HG03139 (cell line): ENCODE results near the gene NPFFR1.
"Not testable (repeated sequence)": the region's sequence is repeated elsewhere in the genome, so short reads cannot be mapped to it uniquely, and the experiment has no call there.

Experiments used
- ATAC-seq: cut with Tn5 transposase; IDR thresholded peaks from one replicate; pipeline ENCODE4 v1.9.1; 2021; ENCODE audit not compliant: unreplicated experiment

The NPFFR1 gene

DNA sequence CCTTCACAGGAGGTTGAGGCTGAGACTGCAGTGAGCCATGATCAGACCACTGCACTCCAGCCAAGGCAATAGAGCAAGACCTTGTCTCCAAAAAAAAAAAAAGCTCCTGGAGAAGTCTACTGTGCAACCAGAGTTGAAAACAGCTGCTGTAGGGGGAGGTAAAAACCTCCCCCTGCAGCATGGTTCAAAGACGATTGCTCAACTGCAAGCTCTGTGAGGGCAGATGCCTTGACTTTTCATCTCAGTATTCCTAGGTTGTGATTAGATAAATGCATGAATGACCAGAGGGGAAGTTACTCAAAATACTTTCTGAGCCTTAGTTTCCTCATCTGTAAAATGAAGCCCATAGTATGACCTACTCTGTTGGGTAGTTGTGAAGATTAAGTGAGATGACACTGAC, 25.6 kb downstream of the NPFFR1 start:
- no peak for ATAC-seq

DNA sequence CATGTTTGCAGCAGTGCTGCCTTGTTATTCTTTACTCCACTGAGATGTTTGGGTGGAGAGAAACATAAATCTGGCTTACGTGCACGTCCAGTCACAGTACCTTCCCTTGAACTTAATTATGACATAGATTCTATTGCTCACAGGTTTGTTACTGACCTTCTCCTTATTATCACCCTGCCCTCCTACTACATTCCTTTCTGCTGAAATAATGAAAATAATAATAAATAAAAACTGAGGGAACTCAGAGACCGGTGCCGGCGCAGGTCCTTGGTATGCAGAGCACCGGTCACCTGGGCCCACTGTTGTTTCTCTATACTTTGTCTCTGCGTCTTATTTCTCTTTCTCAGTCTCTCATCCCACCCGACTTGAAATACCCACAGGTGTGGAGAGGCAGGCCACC, 26.0 kb downstream of the NPFFR1 start:
- not testable (repeated sequence) for ATAC-seq

DNA sequence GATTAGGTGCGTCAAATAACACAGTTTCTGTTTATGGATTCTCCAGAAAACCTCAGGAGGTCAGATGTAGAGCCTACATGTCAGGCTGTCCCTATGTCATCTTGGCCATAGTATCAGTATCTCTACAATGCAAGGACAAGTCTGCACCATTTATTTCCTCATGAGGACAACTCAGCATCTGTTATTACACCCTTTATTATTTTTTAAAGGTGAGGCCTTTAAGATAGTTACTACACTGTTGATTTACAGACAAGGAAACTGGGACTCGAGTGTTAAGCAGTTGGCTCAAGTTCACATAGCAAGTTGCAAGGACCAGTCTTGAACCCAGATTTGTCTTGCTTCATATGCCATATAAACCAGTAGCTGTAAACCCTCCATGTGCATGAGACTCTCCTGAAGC, 27.3 kb downstream of the NPFFR1 start:
- ATAC-seq: no peak

DNA sequence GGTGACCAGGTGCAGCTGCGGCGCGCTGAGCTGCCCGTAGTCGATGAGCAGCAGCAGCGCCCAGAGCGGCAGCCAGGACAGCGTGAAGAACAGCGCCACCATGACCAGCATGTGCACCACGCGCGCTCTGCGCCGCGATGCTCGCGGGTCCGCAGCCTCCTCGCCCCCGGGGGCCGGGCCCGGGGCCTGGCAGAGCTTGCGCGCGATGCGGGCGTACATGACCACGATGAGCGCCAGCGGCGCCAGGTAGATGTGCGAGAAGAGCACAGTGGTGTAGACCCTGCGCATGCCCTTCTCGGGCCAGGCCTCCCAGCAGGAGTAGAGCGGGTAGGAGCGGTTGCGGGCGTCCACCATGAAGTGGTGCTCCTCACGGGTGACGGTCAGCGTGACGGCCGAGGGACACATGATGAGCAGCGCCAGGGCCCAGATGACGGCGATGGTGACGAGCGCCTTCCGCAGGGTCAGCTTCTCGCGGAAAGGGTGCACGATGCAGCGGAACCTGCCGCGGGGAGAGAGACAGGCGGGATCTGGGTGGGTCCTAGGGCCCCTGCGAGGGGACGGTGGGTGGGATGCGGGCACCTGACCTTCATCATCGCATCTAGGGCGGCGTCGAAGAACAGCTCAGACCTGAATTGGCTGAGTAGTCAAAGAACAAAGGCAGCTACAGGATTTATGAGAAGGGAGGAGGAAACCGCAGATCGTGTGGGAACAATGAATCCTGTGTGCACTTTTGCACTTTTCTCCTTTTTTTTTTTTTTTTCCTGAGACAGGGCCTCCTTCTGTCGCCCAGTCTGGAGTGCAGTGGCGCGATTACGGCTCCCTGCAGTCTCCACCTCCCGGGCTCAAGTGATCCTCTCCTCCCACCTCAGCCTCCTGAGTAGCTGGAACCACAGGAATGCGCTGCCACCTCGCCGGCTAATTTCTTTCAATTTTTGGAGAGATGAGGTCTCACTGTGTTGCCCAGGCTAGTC, 28.2 kb downstream of the NPFFR1 start:
- no peak for ATAC-seq

DNA sequence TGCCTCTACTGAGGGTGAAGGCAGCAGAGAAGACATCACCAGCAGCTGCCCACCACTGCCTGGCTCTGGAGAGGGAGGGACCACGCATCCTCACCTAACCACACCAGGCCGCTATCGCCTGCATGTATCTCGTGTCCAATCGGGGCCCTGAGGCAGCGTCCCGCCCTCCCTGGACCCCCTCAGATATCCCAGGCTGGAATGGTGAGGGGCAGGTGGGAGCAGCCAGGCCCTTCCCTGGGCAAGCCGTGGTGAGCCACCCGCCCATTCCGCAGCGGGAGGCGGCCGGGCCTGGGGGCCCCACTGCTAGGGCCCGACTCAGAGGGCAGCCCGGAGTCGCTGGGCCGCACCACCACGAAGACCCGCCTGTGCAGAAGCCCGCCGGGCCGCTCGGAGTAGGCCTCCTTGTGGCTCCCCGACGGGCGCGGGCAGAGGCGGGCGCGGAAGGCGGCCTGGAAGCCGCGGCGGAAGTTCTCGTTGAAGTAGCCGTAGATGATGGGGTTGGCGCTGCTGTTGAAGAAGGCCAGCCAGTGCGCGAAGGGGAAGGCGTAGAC, 29.0 kb downstream of the NPFFR1 start:
- no peak for ATAC-seq

GRCh38 chr10:70253878-70254765, 29.7 kb downstream of the NPFFR1 start:
- ATAC-seq: no peak

DNA sequence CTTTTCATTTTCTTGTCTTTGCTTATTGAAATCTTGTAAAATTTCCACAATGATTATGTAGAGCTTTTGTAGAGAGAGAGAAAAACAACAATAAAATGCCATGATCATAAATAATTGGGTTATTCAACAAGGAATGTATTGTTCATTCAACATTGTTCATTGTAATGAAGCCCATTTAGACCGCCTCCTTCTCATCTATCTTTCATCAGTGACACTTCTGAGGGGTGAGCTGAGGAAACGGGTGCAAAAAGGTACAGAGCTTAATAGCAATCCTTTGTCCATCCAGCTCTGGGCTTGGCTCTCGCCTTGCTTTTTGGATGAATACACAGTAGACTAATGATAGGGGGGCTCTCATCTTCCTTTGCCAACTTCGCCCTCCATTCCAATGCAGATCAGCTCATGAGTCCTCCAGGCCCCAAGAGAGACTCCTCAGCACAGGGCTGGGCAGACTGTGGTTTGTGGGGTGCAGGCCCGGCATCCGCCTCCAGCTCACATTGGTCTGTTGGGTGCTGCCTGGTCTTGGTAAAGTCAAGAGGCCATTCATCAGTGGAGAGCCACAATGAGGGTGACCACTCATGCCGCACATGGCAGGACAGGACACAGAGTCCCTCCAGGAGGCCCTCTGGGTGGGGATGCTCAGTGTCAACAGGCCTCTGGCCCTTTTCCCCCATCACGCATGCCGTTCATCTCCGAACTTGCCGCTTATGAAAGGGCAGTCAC, 32.7 kb downstream of the NPFFR1 start:
- no peak for ATAC-seq

DNA sequence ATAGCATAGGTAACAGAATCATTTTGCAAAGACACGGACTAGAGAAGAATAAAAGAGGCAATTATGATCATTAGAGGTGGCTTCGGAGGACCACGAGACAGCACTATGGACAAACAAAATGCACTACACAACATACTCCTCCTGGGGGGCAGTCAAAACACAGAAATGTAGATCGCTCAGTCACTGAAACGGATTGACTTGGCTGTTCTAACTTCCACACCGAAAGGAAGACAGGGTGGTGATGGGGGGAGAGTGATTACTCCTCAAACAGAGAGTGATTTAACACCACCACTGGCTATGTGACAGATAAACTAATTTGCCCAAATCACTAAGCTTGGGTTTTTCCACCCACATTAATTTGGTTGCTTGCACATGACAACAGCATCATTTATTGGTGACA, 36.4 kb downstream of the NPFFR1 start:
- no peak for ATAC-seq

DNA sequence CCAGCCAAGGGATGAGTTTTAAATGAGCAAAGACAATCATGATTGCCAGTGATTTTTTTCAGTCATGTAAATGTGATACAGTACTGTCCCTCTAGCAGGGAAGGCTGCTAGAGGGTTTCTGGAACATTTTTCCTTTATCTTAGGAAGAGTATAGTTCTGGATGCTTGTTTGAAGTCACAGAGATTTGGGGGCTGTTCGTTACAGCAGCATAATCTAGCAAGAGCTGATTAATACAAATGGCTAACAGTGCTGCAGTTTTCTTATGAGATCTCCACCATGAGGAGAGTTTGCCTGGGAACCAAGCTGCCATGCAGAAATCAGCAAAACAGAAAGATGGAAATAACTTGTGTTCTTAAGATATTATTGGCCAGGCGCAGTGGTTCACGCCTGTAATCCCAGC, 42.7 kb downstream of the NPFFR1 start:
- ATAC-seq: no peak

DNA sequence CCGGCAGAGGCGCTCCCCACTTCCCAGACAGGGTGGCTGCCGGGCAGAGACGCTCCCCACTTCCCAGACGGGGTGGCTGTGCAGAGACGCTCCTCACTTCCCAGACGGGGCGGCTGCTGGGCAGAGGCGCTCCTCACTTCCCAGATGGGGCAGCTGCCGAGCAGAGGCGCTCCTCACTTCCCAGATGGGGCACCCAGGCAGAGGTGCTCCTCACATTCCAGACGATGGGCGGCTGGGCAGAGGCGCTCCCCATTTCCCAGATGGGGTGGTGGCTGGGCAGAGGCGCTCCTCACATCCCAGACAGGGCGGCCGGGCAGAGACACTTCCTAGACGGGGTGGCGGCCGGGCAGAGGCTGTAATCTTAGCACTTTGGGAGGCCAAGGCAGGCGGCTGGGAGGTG, 43.8 kb downstream of the NPFFR1 start:
- not testable (repeated sequence) for ATAC-seq

DNA sequence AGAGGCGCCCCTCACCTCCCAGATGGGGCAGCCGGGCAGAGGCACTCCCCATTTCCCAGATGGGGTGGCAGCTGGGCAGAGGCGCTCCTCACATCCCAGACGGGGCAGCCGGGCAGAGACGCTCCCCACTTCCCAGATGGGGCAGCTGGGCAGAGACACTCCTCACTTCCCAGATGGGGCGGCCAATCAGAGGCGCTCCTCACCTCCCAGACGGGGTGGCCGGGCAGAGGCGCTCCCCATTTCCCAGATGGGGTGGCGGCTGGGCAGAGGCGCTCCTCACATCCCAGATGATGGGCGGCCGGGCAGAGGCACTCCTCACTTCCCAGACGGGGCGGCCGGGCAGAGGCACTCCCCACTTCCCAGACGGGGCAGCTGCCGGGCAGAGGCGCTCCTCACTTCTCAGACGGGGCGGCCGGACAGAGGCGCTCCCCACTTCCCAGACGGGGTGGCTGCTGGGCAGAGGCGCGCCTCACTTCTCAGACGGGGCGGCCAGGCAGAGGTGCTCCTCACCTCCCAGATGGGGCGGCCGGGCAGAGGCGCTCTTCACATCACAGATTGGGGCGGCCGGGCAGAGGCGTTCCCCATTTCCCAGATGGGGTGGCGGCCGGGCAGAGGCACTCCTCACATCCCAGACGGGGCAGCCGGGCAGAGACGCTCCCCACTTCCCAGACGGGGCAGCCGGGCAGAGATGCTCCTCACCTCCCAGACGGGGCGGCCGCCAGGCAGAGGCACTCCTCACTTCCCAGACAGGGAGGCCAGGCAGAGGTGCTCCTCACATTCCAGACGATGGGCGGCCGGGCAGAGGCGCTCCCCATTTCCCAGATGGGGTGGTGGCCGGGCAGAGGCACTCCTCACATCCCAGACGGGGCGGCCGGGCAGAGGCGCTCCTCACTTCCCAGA, 44.5 kb downstream of the NPFFR1 start:
- not testable (repeated sequence) for ATAC-seq

DNA sequence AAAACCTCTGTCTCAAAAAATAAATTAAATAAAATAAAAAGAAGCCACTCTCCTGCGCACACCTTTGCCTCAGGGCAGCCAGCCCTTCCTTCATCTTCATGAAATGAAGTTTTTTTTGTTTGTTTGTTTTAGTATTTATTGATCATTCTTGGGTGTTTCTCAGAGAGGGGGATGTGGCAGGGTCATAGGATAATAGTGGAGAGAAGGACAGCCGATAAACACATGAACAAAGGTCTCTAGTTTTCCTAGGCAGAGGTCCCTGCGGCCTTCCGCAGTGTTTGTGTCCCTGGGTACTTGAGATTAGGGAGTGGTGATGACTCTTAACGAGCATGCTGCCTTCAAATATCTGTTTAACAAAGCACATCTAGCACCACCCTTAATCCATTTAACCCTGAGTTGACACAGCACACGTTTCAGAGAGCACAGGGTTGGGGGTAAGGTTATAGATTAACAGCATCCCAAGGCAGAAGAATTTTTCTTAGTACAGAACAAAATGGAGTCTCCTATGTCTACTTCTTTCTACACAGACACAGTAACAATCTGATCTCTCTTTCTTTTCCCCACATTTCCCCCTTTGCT, 45.8 kb downstream of the NPFFR1 start:
- not testable (repeated sequence) for ATAC-seq

GRCh38 chr10:70234668-70235447, 48.9 kb downstream of the NPFFR1 start:
- no peak for ATAC-seq

- no peak for ATAC-seq
Observed at GRCh38 chr10:70233939-70234300, 49.9 kb downstream of the NPFFR1 start.

- peak; percentile 80 for ATAC-seq
Observed at GRCh38 chr10:70233109-70233938, 50.5 kb downstream of the NPFFR1 start, which contains the start of gene PPA1. Gene PPA1 (minus strand): TSS chr10:70233429. CDS start chr10:70233327, 102 bp downstream.

GRCh38 chr10:70232859-70233108, 51.0 kb downstream of the NPFFR1 start:
- ATAC-seq: no peak

DNA sequence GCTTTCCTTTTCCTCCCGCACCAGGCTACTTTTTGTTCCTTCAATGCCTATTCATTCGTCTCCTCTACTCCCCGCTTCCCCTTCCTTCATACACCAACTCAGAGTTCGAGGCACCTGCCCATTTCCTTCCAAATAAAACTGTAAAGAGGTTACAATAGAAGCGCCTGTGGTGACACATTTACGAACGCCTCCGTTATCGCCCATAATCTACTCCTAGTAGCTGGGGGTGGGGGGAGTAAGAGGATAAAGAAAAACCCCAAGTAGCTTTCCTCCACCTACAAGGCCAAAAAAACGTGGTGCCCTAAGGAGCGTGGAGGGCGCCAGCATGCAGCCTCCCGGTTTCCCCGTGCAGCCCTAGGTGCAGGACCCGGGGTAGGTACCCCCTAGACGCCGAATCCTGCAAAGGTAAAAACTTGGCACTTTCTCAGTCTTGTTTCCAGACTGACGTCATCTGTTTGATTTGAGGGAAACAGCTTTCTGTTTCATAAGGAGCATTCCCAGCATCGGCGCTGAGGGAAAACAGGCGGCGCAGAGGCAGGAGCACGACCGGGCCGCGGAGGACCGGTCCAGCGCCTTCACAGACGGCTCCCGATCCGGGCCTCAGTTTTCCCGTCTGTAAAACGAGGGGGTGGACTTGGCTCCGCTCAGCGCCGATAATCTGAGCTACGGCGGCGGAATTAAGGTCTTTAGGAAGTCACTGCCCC, 51.5 kb downstream of the NPFFR1 start:
- ATAC-seq: no peak
